ENCODE measurements around the gene PRSS2.
"Not testable (repeated sequence)": the region's sequence is repeated elsewhere in the genome, so short reads cannot be mapped to it uniquely, and the experiment has no call there.

PRSS2 gene

DNA sequence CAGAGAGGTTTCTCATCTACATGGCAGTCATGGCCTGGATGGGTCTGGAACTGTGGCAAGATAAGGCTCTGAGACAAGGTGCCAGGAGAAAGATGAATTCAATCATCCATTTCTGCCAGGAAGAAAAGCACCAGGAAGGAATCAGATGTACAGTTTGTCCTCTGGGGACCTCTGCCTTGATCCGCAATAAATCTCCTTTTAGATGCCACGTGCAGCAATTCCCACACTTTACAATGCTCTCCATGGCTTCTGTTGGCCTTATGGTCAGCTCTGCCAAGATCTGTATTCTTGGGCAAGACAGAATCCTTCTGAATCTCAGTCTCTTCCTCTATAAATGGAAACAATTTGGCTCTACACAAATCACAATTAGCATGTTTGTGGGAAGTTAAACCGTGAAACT, 12.5 kb upstream of the PRSS2 start:
- in situ Hi-C loops (cut with HindIII; ENCODE audit: low sequenced_read_pairs) = not testable (repeated sequence)

- in situ Hi-C loops (cut with HindIII; ENCODE audit: low sequenced_read_pairs) = no loop called here
Measured at GRCh38 chr7:142759433-142759832, 11.3 kb upstream of the PRSS2 start.

DNA sequence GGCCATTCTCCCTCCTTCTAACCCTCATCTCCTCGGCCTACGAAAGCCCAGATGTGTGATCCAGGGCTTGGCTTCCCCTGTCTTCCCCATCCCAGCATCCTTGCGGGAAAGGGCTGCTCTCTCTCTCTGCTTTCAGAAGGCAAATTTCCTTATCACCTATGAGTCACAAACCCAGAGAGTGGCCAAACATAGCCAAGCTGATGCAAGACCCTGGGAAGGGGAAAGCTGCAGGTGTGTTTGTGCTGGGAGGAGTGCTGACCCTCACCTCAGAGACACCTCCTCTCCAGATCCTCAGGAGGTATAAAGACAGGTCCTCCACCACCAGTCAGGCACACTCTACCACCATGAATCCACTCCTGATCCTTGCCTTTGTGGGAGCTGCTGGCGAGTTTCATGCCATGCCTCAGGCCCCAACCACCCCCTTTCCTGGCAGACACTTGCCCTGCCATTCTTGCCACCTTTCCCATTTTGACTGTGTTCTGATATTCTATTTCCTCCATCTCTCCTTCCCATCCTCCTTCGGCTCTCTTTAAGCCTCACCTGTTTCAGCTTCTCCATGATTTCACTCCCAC, 10.6 kb upstream of the PRSS2 start:
- in situ Hi-C loops (cut with HindIII; ENCODE audit: low sequenced_read_pairs) = no loop called here

DNA sequence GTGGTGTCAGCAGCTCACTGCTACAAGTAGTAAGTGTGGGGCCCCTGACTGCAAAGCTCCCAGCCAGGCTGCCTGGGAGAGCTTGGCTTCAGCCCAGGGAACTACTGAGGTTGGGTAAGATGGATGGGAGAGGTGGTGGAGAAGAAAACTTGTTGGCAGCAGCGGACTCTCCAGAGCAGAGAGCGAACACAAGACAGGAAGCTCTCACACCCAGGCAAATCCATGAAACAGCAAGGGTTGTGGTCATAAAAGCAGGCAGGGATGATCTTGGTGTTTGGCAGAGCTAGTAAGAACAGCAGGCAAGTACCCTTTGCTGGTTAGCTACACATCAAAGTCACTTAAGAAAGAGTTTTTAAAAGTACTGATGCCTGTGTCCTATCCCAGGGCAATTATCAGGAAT, 9.2 kb upstream of the PRSS2 start:
- in situ Hi-C loops (cut with HindIII; ENCODE audit: low sequenced_read_pairs) = not testable (repeated sequence)

GRCh38 chr7:142762104-142762503, 8.7 kb upstream of the PRSS2 start:
- in situ Hi-C loops (cut with HindIII; ENCODE audit: low sequenced_read_pairs) = no loop called here

DNA sequence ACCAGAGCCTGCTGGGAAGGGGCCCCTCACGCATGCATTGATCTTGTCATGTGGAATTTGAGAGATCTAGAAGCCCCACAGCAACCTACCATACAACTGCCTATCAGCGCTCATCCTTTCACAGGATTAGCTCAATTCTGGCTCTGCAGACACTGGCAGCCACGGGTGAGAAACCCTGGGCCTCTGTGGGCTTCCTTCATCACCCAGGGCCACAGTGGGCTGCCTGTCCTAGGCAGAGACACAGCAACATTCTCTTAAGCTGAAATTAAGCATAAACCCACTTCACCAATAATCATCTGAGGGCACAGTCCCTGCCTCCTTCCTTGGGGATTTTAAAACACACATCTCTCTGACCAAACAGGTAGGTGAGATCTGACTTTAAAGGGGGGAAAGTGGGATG, 3.3 kb upstream of the PRSS2 start:
- in situ Hi-C loops (cut with HindIII; ENCODE audit: low sequenced_read_pairs) = no loop called here

GRCh38 chr7:142767861-142768260, 2.9 kb upstream of the PRSS2 start:
- in situ Hi-C loops (cut with HindIII; ENCODE audit: low sequenced_read_pairs) = no loop called here

- in situ Hi-C loops (cut with HindIII; ENCODE audit: low sequenced_read_pairs) = not testable (repeated sequence)
Measured at GRCh38 chr7:142768885-142769284, 1.9 kb upstream of the PRSS2 start.

- in situ Hi-C loops (cut with HindIII; ENCODE audit: low sequenced_read_pairs) = no loop called here
Measured at GRCh38 chr7:142771353-142771723, 568 bp downstream of the PRSS2 start.

- in situ Hi-C loops (cut with HindIII; ENCODE audit: low sequenced_read_pairs) = no loop called here
Measured at GRCh38 chr7:142772051-142772450, 1.3 kb downstream of the PRSS2 start.

DNA sequence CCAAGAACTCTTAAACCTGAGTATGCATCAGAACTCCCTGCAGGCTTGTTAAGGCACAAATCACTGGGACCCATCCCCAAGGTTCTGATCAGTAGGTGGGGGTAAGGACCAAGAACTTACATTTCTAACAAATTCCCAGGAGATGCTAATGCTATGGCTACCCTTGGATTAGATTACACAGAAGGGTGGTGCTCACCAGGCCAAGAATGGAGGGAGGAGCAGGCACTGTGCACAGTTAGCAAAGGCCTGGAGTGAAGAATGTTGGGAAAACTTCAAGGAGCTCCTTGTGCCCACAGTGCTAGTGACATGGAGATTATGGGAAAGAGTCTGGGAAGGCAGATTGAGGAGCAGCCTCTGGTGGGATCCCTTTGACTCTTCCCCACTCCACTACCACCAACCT, 1.9 kb downstream of the PRSS2 start:
- in situ Hi-C loops (cut with HindIII; ENCODE audit: low sequenced_read_pairs) = no loop called here

DNA sequence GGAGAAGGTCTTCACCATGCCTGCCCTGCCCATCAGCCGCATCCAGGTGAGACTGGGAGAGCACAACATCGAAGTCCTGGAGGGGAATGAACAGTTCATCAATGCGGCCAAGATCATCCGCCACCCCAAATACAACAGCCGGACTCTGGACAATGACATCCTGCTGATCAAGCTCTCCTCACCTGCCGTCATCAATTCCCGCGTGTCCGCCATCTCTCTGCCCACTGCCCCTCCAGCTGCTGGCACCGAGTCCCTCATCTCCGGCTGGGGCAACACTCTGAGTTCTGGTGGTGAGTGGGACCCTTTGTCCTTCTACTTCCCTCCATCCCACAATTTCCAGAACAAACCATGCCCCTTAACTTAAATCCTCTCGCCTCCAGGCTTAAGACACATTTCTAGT, 2.5 kb downstream of the PRSS2 start:
- in situ Hi-C loops (cut with HindIII; ENCODE audit: low sequenced_read_pairs) = no loop called here

DNA sequence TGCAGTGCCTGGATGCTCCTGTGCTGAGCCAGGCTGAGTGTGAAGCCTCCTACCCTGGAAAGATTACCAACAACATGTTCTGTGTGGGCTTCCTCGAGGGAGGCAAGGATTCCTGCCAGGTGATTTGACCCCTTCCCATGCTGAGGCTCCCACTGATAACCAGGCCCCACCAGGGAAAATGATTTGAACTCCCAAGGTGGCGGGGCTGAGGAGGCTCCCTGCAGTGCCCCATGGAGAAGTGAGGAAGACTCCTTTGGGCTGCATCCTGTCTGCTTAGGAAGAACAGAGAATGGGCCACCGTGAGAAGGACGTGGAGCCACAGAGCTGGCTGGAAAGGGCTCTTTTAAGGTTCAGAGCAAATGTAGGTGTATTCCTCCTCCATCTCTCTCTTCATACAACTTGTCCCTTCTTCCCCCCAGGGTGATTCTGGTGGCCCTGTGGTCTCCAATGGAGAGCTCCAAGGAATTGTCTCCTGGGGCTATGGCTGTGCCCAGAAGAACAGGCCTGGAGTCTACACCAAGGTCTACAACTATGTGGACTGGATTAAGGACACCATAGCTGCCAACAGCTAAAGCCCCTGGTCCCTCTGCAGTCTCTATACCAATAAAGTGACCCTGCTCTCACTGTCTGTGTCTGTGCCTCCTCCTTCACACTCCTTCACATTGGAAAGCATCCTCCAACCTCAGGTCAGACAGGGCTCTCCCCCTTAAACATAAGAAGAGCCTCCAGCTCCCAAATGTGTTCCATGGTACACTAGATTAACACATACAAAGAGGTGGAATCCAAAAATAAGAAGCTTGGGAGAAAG, 3.4 kb downstream of the PRSS2 start:
- in situ Hi-C loops (cut with HindIII; ENCODE audit: low sequenced_read_pairs) = no loop called here

GRCh38 chr7:142774826-142775225, 4.1 kb downstream of the PRSS2 start:
- in situ Hi-C loops (cut with HindIII; ENCODE audit: low sequenced_read_pairs) = no loop called here

DNA sequence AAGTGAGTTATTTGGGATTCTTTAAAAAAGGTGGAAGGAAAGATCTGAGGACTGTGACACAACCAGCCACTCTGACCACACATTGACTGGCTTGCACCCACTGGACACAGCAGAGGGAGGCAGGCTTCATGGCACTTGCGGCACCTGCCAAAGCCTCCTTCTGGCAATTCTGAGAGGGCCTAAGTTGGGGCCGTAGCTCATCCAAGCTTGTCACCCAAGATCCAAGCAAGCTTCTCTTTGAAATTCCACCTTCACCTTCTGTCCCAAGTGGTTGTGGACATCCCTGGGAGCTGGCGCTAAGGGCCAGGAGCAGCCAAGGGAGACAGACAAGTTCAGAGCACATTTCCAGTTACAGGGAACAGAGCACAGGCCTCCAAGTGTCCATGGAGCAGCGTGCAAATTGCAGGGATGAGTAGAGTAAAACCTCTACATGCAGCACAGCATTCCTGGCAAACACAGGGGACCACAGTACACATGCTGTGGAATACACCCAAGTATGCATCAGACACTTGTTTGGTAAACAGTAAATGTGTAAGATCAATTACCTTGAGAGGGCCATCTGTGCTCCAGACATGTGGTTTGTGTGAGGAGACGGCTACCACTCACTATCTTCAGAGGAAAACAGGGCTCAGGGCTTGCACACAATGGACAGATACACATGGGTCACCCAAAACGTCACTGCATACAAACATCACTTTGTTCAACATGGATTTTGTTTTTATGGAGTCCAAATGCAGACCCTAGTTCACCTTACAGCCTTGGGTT, 4.8 kb downstream of the PRSS2 start:
- in situ Hi-C loops (cut with HindIII; ENCODE audit: low sequenced_read_pairs) = not testable (repeated sequence)

DNA sequence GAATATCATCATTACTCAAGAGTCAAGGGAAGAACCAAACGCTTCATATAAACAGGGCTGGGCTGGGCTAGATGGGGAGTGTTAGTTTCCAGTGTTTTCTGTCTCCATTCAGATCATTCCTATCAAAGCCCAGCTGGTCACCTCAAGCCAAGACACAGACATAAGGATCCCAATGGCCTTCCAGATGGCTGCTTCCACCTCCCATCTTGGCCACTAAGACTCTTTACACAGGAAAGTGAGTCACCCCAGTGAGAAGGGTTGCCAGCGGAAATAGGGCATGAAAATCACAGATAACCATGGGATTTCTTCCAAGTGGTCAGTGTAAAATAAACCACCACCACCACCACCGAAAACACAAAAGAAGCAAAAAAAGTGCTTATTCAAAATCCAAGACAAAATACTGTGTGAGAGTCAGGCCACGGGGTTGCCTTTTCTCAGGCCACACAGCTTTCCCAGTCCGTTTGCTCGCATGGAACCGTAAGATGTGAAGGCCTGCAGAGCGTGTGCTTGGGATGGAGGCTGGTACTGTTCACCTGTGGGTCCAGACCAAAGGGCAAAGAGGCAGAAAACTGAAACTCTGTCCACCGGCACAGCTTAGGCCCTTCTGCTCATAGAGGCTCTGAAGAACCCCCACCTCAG, 5.6 kb downstream of the PRSS2 start:
- in situ Hi-C loops (cut with HindIII; ENCODE audit: low sequenced_read_pairs) = no loop called here

GRCh38 chr7:142776845-142777225, 6.1 kb downstream of the PRSS2 start:
- in situ Hi-C loops (cut with HindIII; ENCODE audit: low sequenced_read_pairs) = not testable (repeated sequence)

GRCh38 chr7:142777318-142777717, 6.5 kb downstream of the PRSS2 start:
- in situ Hi-C loops (cut with HindIII; ENCODE audit: low sequenced_read_pairs) = no loop called here

- in situ Hi-C loops (cut with HindIII; ENCODE audit: low sequenced_read_pairs) = no loop called here
Measured at GRCh38 chr7:142782922-142783900, 12.4 kb downstream of the PRSS2 start.

DNA sequence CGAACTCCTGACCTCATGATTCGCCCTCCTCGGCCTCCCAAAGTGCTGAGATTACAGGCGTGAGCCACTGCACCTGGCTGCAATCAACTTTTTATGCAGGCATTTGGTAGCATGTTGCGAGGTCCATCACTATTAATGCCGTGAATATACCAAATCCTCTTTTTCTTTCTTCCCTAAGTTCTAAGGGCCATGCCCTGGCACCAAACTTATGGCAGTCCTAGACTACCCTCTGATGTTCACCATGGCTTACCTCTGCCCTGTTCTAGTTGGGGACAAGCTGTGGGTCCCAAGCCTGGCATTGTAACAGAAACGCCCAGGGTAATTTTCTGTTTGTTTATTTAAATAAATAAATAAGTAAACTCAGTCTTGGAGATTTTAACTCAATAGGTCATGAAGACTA, 13.3 kb downstream of the PRSS2 start:
- in situ Hi-C loops (cut with HindIII; ENCODE audit: low sequenced_read_pairs) = no loop called here

All from DLD1 (cell line).